GM23248 (cell line): ENCODE data around the gene MICAL1. TPM values are rescaled to one million over a fixed set of nuclear protein-coding genes. Genes with fewer than 3 reads are reported as not detected.

ENCODE experiments used
- DNase-seq: peaks from one replicate; pipeline ENCODE4 v3.0.0-alpha.2; 2015
- H2AFZ ChIP-seq: fragments of 200-600 bp; sonication (generic); 2 replicates; pipeline ENCODE4 v1.6.1; 2016; ENCODE audit warnings: antibody characterized with exemption
- H3F3A ChIP-seq: fragments of 200-600 bp; sonication (generic); 2 replicates; pipeline ENCODE4 v1.6.1; 2016; ENCODE audit warnings: mild to moderate bottlenecking, antibody characterized with exemption, mixed run types; ENCODE audit not compliant: insufficient read depth
- H3K27ac ChIP-seq: fragments of 200-600 bp; sonication (generic); 2 replicates; pipeline ENCODE4 v1.5.1; 2016; ENCODE audit warnings: mild to moderate bottlenecking
- H3K27me3 ChIP-seq: fragments of 200-600 bp; sonication (generic); replicated peaks from 2 replicates; pipeline ENCODE4 v1.6.1; 2016; ENCODE audit warnings: mild to moderate bottlenecking; ENCODE audit not compliant: insufficient read depth
- H3K36me3 ChIP-seq: fragments of 200-600 bp; sonication (generic); 2 replicates; pipeline ENCODE4 v1.6.1; 2016; ENCODE audit warnings: low read depth, mild to moderate bottlenecking
- H3K4me1 ChIP-seq: fragments of 200-600 bp; sonication (generic); 2 replicates; pipeline ENCODE4 v1.6.1; 2016; ENCODE audit warnings: mild to moderate bottlenecking; ENCODE audit not compliant: insufficient read depth
- H3K4me2 ChIP-seq: fragments of 200-600 bp; sonication (generic); one replicate; pipeline ENCODE4 v1.6.1; 2016; ENCODE audit warnings: mild to moderate bottlenecking; ENCODE audit not compliant: unreplicated experiment
- H3K4me3 ChIP-seq: fragments of 200-600 bp; sonication (generic); 2 replicates; pipeline ENCODE4 v1.5.1; 2016; ENCODE audit warnings: mild to moderate bottlenecking
- H3K79me2 ChIP-seq: fragments of 200-600 bp; sonication (generic); 2 replicates; pipeline ENCODE4 v1.6.1; 2016; ENCODE audit warnings: mild to moderate bottlenecking; ENCODE audit not compliant: insufficient read depth
- H3K9ac ChIP-seq: fragments of 200-600 bp; sonication (generic); 2 replicates; pipeline ENCODE4 v1.6.1; 2016; ENCODE audit warnings: mild to moderate bottlenecking
- H3K9me2 ChIP-seq: fragments of 200-600 bp; sonication (generic); 2 replicates; pipeline ENCODE4 v1.6.1; 2016; ENCODE audit warnings: mixed run types, mild to moderate bottlenecking, moderate library complexity; ENCODE audit not compliant: insufficient read depth
- H3K9me3 ChIP-seq: fragments of 200-600 bp; sonication (generic); one replicate; pipeline ENCODE4 v1.6.1; 2017; ENCODE audit warnings: low read depth
- H4K20me1 ChIP-seq: fragments of 200-600 bp; sonication (generic); 2 replicates; pipeline ENCODE4 v1.6.0; 2016; ENCODE audit not compliant: insufficient read depth
- EZH2 ChIP-seq: fragments of 200-600 bp; sonication (generic); IDR thresholded peaks from 2 replicates; pipeline ENCODE4 v1.6.1; 2018; ENCODE audit warnings: antibody characterized with exemption, mild to moderate bottlenecking; ENCODE audit not compliant: insufficient read depth, poor library complexity, severe bottlenecking
- EZH2phosphoT487 ChIP-seq: fragments of 200-600 bp; sonication (generic); IDR thresholded peaks from 2 replicates; pipeline ENCODE4 v1.6.1; 2018; ENCODE audit warnings: antibody characterized with exemption, moderate library complexity, mild to moderate bottlenecking, low read depth; ENCODE audit not compliant: insufficient read depth
- WGBS, 2 experiments: methylation state at CpG; one replicate each; pipeline ENCODE4 v1.1.6; 2015 to 2017; ENCODE audit warnings: low lambda C conversion rate in 2 of 2, low coverage in 1 of 2; ENCODE audit errors: missing lambda C conversion rate in 2 of 2; 5-methylcytosine and 5-hydroxymethylcytosine counted together
- in situ Hi-C: fragments of 300-500 bp; cut with MboI; formaldehyde crosslinking; loops from 2 replicates; pipeline ENCODE4 v1.15.0; 2020
- polyA plus RNA-seq: library from polyadenylated mRNA; unstranded; fragments of >200 nt; fragmentation: Nextera tagmentation; extraction: Ambion mirVana; gene quantifications from 2 replicates; pipeline ENCODE4 v1.2.1, GENCODE V29; 2016
- total RNA-seq: library from RNA; depleted of rRNA; stranded (reverse); fragments of >200 nt; shearing (Covaris generic); gene quantifications from 2 replicates; pipeline ENCODE4 v1.2.3, GENCODE V29; 2014

Gene MICAL1
- total and polyA plus RNA-seq, 2 experiments from 2014 or later: 26.1 to 57.8 TPM

DNA sequence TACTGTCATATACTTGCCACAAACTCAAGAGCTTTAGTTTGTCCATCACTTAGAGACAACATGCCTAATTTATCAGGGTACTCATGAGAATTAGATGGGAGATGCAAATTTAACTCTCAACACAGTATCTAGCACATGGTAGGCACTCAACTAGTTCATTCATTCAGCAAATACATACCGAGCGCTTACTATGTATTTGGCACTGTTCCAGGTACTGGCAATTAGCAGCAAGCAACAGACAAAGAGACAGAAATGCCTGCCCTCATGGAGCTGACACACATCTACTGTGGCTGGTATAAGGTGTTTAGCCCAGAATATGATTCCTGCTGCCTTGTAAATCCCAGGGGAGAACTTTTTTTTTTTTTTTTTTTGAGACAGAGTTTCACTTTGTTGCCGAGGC is 4.8 kb downstream of the MICAL1 start:
- no peak overlapping the region for H3K9ac ChIP-seq
- no peaks in the 10 kb centered on the region for H3K9me2 ChIP-seq
- H3K4me2 ChIP-seq: no peak overlapping the region
- no peak overlapping the region for H3K4me3 ChIP-seq
- H3K27me3 ChIP-seq: no peaks in the 10 kb centered on the region
- peaks cover 8% of the 10 kb centered on the region for H3K4me1 ChIP-seq
- in situ Hi-C loops: no loop called here
- no peak overlapping the region for H2AFZ ChIP-seq
- no peak for TF ChIP-seq EZH2phosphoT487
- TF ChIP-seq EZH2: no peak
- H3K9me3 ChIP-seq: no peaks in the 10 kb centered on the region
- no peaks in the 10 kb centered on the region for H3F3A ChIP-seq
- H4K20me1 ChIP-seq: no peaks in the 10 kb centered on the region
- peaks cover 7% of the 10 kb centered on the region; the same call in 1 of the 2 replicates for H3K36me3 ChIP-seq
- no peak for DNase-seq
- no peak overlapping the region for H3K27ac ChIP-seq
- 69 to 72% methylated on average over 3 of the region's 3 CpGs for WGBS, 2 experiments
- H3K79me2 ChIP-seq: peaks cover 18% of the 10 kb centered on the region; the same call in 1 of the 2 replicates

DNA sequence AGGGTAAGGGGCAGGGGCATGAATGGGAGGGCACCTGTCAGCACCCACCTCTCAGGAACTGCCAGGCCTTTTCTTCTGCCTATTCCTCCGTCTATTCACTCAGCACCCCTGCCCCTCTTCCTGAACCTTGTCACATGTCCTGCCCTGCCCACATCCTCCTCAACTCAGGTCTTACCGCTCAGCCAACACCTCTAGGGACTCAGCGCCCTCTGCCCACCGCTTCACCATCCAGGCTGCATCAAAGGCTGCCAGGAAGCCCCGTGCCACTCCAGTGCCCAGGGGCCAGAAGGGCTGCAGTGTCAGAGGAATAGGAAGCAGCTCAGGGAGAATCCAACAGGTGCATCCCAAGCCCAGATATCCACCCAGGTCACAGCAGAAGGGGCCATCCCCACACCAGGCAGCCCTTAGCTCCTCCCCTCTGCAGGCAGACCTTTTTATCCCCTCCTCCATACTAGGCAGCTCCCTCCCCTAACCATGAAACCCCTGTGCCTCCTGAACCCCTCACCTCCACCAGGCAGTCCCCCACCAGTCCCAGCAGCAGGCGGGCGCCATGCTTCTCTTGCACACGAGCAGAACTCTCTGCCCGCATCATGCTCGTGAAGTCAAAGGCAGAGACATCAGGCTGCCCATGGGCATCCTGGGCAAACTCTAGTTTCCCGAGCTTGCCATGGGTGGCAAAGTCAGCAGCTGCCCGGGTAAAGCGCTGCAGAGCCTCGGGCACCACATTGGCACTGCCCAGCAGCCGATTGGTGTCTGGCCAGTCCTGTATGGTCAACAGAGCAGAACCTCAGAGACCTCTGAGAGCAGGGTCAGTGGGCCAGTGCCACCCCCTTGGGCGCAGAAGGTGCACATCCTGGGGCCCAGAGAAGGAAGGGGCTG is 5.5 kb downstream of the MICAL1 start:
- H3F3A ChIP-seq: no peaks in the 10 kb centered on the region
- H3K4me1 ChIP-seq: peaks cover 8% of the 10 kb centered on the region
- peaks cover 9% of the 10 kb centered on the region; the same call in 1 of the 2 replicates for H3K36me3 ChIP-seq
- H2AFZ ChIP-seq: no peak overlapping the region
- H4K20me1 ChIP-seq: no peaks in the 10 kb centered on the region
- no peaks in the 10 kb centered on the region for H3K9me3 ChIP-seq
- H3K27ac ChIP-seq: no peak overlapping the region
- no peaks in the 10 kb centered on the region for H3K9me2 ChIP-seq
- no peak overlapping the region for H3K4me3 ChIP-seq
- in situ Hi-C loops: no loop called here
- no peak for DNase-seq
- peaks cover 15% of the 10 kb centered on the region; the same call in 1 of the 2 replicates for H3K79me2 ChIP-seq
- H3K9ac ChIP-seq: no peak overlapping the region
- WGBS, 2 experiments: 94 to 96% methylated on average over 15 to 16 of the region's 16 CpGs
- H3K27me3 ChIP-seq: no peaks in the 10 kb centered on the region
- TF ChIP-seq EZH2phosphoT487 (no peak), EZH2 (no peak)
- no peak overlapping the region for H3K4me2 ChIP-seq

DNA sequence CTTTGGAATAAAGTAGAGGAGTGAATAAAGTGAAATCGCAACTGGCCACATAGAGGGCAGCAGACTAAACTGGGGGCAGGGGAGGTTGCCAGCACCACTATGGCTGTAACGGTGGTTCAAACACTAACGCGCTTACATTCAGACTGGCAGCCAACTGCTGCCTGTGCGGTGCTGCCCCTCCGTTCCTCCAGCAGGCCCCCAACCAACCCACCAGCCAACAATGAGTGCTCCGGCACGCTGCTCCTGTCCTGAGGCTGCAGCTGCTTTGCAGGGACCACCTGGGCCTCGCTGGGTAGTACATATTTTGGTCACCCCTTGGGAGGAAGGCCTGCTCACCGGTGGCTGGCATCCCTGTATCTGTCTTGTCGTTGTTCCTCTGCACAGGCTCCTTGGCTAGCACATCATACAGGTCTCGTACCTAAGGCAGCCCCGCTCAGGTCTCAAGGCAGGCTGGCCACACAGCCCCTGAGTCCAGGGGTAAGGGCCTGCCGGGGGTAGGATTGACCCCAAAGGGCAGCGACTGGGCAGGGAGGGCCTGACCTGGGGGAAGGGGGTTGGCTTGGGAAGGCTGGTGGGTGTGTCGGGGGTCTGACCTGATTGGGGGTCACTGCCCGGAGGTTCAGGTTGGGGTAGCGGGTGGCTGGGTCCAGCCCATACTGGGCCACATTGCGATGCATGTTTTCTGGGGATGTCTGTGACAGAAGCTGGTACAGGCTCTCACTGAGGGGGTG is 6.3 kb downstream of the MICAL1 start:
- H3K36me3 ChIP-seq: peaks cover 9% of the 10 kb centered on the region; the same call in 1 of the 2 replicates
- DNase-seq: no peak
- H3K9ac ChIP-seq: no peak overlapping the region
- no peaks in the 10 kb centered on the region for H3K9me2 ChIP-seq
- H3K79me2 ChIP-seq: peaks cover 11% of the 10 kb centered on the region; the same call in 1 of the 2 replicates
- H3K4me1 ChIP-seq: peaks cover 4% of the 10 kb centered on the region
- H3K4me3 ChIP-seq: no peak overlapping the region
- H3F3A ChIP-seq: 0 out of 2 replicates have a peak, but pooled peaks cover 3% of the 10 kb centered on the region
- no peak overlapping the region for H3K27ac ChIP-seq
- 87 to 90% methylated on average over 18 of the region's 19 CpGs for WGBS, 2 experiments
- in situ Hi-C loops: no loop called here
- H3K27me3 ChIP-seq: no peaks in the 10 kb centered on the region
- H3K4me2 ChIP-seq: no peak overlapping the region
- no peaks in the 10 kb centered on the region for H3K9me3 ChIP-seq
- no peak for TF ChIP-seq EZH2
- TF ChIP-seq EZH2phosphoT487: no peak
- no peaks in the 10 kb centered on the region for H4K20me1 ChIP-seq
- H2AFZ ChIP-seq: no peak overlapping the region

DNA sequence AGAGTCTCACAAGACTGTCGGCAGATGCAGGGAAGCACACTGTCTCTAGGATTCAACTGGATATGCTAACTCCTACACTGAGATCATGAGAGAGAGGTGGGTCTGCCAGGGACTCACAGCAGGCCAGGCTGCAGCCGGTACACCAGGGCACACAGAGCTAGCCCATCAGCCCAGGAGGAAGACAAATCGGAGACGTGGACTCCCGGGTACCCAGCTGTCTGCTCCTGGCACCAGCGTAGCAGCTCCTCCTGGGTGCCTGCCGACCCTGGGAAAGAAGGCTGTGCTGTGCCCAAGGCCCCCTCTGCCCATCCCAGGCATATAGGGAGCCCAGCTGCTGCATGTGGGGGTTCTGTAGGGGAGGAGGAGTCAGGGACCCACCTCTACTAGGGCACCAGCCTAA is 7.0 kb downstream of the MICAL1 start:
- H3K79me2 ChIP-seq: peaks cover 4% of the 10 kb centered on the region; the same call in 1 of the 2 replicates
- H3K4me1 ChIP-seq: no peaks in the 10 kb centered on the region
- H3F3A ChIP-seq: 0 out of 2 replicates have a peak, but pooled peaks cover 4% of the 10 kb centered on the region
- no peak overlapping the region for H3K4me2 ChIP-seq
- H4K20me1 ChIP-seq: no peaks in the 10 kb centered on the region
- H3K36me3 ChIP-seq: peaks cover 9% of the 10 kb centered on the region; the same call in 1 of the 2 replicates
- H3K4me3 ChIP-seq: no peak overlapping the region
- no peak overlapping the region for H3K27ac ChIP-seq
- H2AFZ ChIP-seq: no peak overlapping the region
- no peak overlapping the region for H3K9ac ChIP-seq
- H3K9me3 ChIP-seq: no peaks in the 10 kb centered on the region
- WGBS, 2 experiments: 57 to 64% methylated on average over 6 to 7 of the region's 7 CpGs
- in situ Hi-C loops: no loop called here
- H3K27me3 ChIP-seq: no peaks in the 10 kb centered on the region
- no peaks in the 10 kb centered on the region for H3K9me2 ChIP-seq
- TF ChIP-seq EZH2 (no peak), EZH2phosphoT487 (no peak)
- DNase-seq: no peak
